ENCODE measurements around the gene CCT6A. TPM values are rescaled to one million over a fixed set of nuclear protein-coding genes. Genes with fewer than 3 reads are reported as not detected.
"Not testable (repeated sequence)": the region's sequence is repeated elsewhere in the genome, so short reads cannot be mapped to it uniquely, and the experiment has no call there.

The CCT6A gene
- total RNA-seq, 2 experiments from 2014 or later = 31.8 to 33.0 TPM

GRCh38 chr7:56091591-56091990, 40.0 kb downstream of the CCT6A start:
- no peaks in the 10 kb centered on the region for H3K27me3 ChIP-seq (ENCODE audit: control insufficient read depth in 1 of 2, insufficient read depth in 2 of 2, low read length in 2 of 2)
- no peak overlapping the region for H3K27ac ChIP-seq (ENCODE audit: low read depth in 1 of 2, low read length in 2 of 2)
- Mint-ChIP-seq H3K4me1 (ENCODE audit: low read depth) (no peaks in the 10 kb centered on the region), H3K36me3 (ENCODE audit: low read depth) (peaks cover 18% of the 10 kb centered on the region), H3K9me3 (no peaks in the 10 kb centered on the region), H3K27ac (no peak overlapping the region), H3K27me3 (no peaks in the 10 kb centered on the region), H3K4me3 (no peak overlapping the region)
- CTCF ChIA-PET = no interaction called here
- peaks cover 2% of the 10 kb centered on the region for H3K36me3 ChIP-seq (ENCODE audit: insufficient read depth, low read length)
- no peak overlapping the region for H3K4me3 ChIP-seq (ENCODE audit: low read length)
- intact Hi-C loops (cut with DNase I, micrococcal nuclease) = no loop called here
- DNase-seq = no peak
- H3K4me1 ChIP-seq (ENCODE audit: insufficient read depth, low read length) = no peaks in the 10 kb centered on the region
- POLR2A ChIA-PET = interaction anchor here (1.4 kb wide), 1 partner anchor 15 kb away, joined by 6 read pairs; the partner anchor contains the start of gene CHCHD2
- no peak for ATAC-seq (ENCODE audit: poor library complexity)
- no peaks in the 10 kb centered on the region for H3K9me3 ChIP-seq (ENCODE audit: control insufficient read depth in 1 of 2, insufficient read depth in 1 of 2, low read length in 2 of 2)
- TF ChIP-seq, protein P1, sequence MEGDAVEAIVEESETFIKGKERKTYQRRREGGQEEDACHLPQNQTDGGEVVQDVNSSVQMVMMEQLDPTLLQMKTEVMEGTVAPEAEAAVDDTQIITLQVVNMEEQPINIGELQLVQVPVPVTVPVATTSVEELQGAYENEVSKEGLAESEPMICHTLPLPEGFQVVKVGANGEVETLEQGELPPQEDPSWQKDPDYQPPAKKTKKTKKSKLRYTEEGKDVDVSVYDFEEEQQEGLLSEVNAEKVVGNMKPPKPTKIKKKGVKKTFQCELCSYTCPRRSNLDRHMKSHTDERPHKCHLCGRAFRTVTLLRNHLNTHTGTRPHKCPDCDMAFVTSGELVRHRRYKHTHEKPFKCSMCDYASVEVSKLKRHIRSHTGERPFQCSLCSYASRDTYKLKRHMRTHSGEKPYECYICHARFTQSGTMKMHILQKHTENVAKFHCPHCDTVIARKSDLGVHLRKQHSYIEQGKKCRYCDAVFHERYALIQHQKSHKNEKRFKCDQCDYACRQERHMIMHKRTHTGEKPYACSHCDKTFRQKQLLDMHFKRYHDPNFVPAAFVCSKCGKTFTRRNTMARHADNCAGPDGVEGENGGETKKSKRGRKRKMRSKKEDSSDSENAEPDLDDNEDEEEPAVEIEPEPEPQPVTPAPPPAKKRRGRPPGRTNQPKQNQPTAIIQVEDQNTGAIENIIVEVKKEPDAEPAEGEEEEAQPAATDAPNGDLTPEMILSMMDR (IDR thresholded peaks at IDR 0.05) = no peak

DNA sequence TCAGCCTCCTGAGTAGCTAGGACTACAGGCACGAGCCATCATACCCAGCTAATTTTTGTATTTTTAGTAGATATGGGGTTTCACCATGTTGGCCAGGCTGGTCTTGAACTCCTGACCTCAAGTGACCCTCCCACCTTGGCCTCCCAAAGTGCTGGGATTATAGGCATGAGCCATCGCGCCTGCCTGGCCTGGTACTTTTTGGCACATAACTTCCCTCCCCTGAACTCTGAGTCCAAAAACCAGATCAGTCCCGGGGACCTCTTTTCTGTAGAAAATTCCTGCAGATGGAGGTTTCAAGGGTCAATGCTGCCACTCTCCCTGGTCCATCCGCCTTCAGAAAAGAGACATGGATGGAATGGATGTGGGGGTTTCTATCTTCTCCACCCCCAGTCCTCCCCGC, 40.8 kb downstream of the CCT6A start:
- intact Hi-C loops (cut with DNase I, micrococcal nuclease); H3K4me3 ChIP-seq (ENCODE audit: low read length); H3K4me1 ChIP-seq (ENCODE audit: insufficient read depth, low read length); H3K9me3 Mint-ChIP-seq; H3K9me3 ChIP-seq (ENCODE audit: control insufficient read depth in 1 of 2, insufficient read depth in 1 of 2, low read length in 2 of 2); ATAC-seq (ENCODE audit: poor library complexity); DNase-seq; H3K27ac Mint-ChIP-seq; CTCF ChIA-PET; H3K27me3 Mint-ChIP-seq; H3K4me1 Mint-ChIP-seq (ENCODE audit: low read depth); H3K27me3 ChIP-seq (ENCODE audit: control insufficient read depth in 1 of 2, insufficient read depth in 2 of 2, low read length in 2 of 2); H3K4me3 Mint-ChIP-seq; H3K36me3 ChIP-seq (ENCODE audit: insufficient read depth, low read length); H3K27ac ChIP-seq (ENCODE audit: low read depth in 1 of 2, low read length in 2 of 2): not testable (repeated sequence)
- POLR2A ChIA-PET = interaction anchor here (1.4 kb wide), 1 partner anchor 14 kb away, joined by 6 read pairs; the partner anchor contains the start of gene CHCHD2
- H3K36me3 Mint-ChIP-seq (ENCODE audit: low read depth) = peaks cover 16% of the 10 kb centered on the region

- Histone ChIP-seq H3K9me3 (ENCODE audit: control insufficient read depth in 1 of 2, insufficient read depth in 1 of 2, low read length in 2 of 2) (no peaks in the 10 kb centered on the region), H3K27ac (ENCODE audit: low read depth in 1 of 2, low read length in 2 of 2) (no peak within 1 kb of the TSS), H3K4me3 (ENCODE audit: low read length) (no peak within 1 kb of the TSS), H3K4me1 (ENCODE audit: insufficient read depth, low read length) (no peaks in the 10 kb centered on the region), H3K27me3 (ENCODE audit: control insufficient read depth in 1 of 2, insufficient read depth in 2 of 2, low read length in 2 of 2) (no peaks in the 10 kb centered on the region), H3K36me3 (ENCODE audit: insufficient read depth, low read length) (peaks cover 8% of the 10 kb centered on the region)
- intact Hi-C loops (cut with DNase I, micrococcal nuclease) = no loop called here
- no peak within 1 kb of the TSS for H3K27ac Mint-ChIP-seq
- H3K4me3 Mint-ChIP-seq = no peak within 1 kb of the TSS
- no peaks in the 10 kb centered on the region for H3K9me3 Mint-ChIP-seq
- no peaks in the 10 kb centered on the region for H3K4me1 Mint-ChIP-seq (ENCODE audit: low read depth)
- peaks cover 16% of the 10 kb centered on the region for H3K36me3 Mint-ChIP-seq (ENCODE audit: low read depth)
- ChIA-PET CTCF (no interaction called here), POLR2A (interaction anchor here (1.4 kb wide), 1 partner anchor 13 kb away, joined by 6 read pairs; the partner anchor contains the start of gene CHCHD2)
- TF ChIP-seq, protein P1 (IDR thresholded peaks at IDR 0.05) = no peak
- ATAC-seq (ENCODE audit: poor library complexity) (no peak), DNase-seq (no peak)
- H3K27me3 Mint-ChIP-seq = no peaks in the 10 kb centered on the region
Measured at GRCh38 chr7:56092789-56093531, 41.4 kb downstream of the CCT6A start, which contains the start of gene PHKG1. PHKG1 (minus strand) TSS chr7:56092952; CDS start chr7:56088941, 4,011 bp downstream.

Measured in CD4-positive, alpha-beta T cell (primary cell).